Femur (tissue), 1 donor: ENCODE data around the gene UBALD2.
"Not testable (repeated sequence)": the region's sequence is repeated elsewhere in the genome, so short reads cannot be mapped to it uniquely, and the experiment has no call there.

ENCODE experiments used
- DNase-seq: peaks from one replicate; pipeline ENCODE4 v3.0.0-alpha.2; 2017

Gene UBALD2

GRCh38 chr17:76264755-76265623 lies at the start of gene UBALD2:
TSS of gene UBALD2 (plus strand) at chr17:76265348. CDS start at chr17:76265506, 158 bp downstream.
- peak; percentile 100 for DNase-seq

- no peak for DNase-seq
Observed at GRCh38 chr17:76217081-76217480, 48.1 kb upstream of the UBALD2 start.

- DNase-seq: no peak
Observed at GRCh38 chr17:76219670-76220383, 45.3 kb upstream of the UBALD2 start.

GRCh38 chr17:76223802-76224201 lies 41.3 kb upstream of the UBALD2 start:
- DNase-seq: no peak

- not testable (repeated sequence) for DNase-seq
Observed at GRCh38 chr17:76225373-76226086, 39.6 kb upstream of the UBALD2 start.

- DNase-seq: not testable (repeated sequence)
Observed at GRCh38 chr17:76226749-76227148, 38.4 kb upstream of the UBALD2 start.

GRCh38 chr17:76232342-76232741 lies 32.8 kb upstream of the UBALD2 start:
- DNase-seq: no peak

GRCh38 chr17:76233588-76234353 lies 31.4 kb upstream of the UBALD2 start:
- no peak for DNase-seq

GRCh38 chr17:76234354-76234679 lies 30.8 kb upstream of the UBALD2 start:
- no peak for DNase-seq

- DNase-seq: no peak
Observed at GRCh38 chr17:76235883-76236282, 29.3 kb upstream of the UBALD2 start.

GRCh38 chr17:76236603-76237002 lies 28.5 kb upstream of the UBALD2 start:
- no peak for DNase-seq

GRCh38 chr17:76237859-76238313 lies 27.3 kb upstream of the UBALD2 start:
- DNase-seq: no peak

- no peak for DNase-seq
Observed at GRCh38 chr17:76238847-76239537, 26.2 kb upstream of the UBALD2 start.

GRCh38 chr17:76239538-76240274 lies 25.4 kb upstream of the UBALD2 start:
- no peak for DNase-seq

GRCh38 chr17:76240461-76241203 lies 24.5 kb upstream of the UBALD2 start, which contains the start of gene RNF157:
TSS of gene RNF157 (minus strand) at chr17:76240493. CDS start at chr17:76240240, 253 bp downstream.
- peak; percentile 64 for DNase-seq

- no peak for DNase-seq
Observed at GRCh38 chr17:76241204-76241538, 24.0 kb upstream of the UBALD2 start.

- DNase-seq: no peak
Observed at GRCh38 chr17:76241691-76242255, 23.4 kb upstream of the UBALD2 start.

- DNase-seq: no peak
Observed at GRCh38 chr17:76243826-76244679, 21.1 kb upstream of the UBALD2 start.

- not testable (repeated sequence) for DNase-seq
Observed at GRCh38 chr17:76244721-76245120, 20.4 kb upstream of the UBALD2 start.
